ENCODE data around the gene SEMA3G. TPM values are rescaled to one million over a fixed set of nuclear protein-coding genes. Genes with fewer than 3 reads are reported as not detected.

SEMA3G gene
- total RNA-seq, 1 donor from 2014 or later: not detected

DNA sequence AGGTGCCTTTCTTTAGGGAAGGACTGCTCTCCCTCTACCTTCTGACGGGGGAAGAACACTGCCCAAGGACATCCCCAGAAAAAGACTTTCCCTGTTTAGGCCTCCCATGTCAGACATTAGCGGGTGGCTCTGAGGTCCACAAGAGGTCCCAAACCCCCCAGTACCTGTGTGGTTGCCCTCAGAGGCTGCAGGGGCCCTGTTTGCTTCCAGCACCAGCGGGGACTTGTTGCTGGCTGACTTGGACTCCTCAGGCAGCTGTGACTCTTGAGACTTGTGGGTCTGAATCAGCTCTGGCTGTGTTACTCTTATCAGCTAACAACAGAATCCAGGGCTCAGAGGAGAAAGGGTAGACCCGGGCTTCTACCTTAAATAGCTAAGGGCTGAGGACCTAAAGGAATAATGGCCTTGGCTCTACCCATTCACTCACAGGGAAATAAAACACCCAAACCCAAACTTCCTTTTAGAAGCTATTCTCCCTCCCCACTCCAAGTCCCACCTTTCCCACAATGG is 39.2 kb downstream of the SEMA3G start:
- H3K4me1 Mint-ChIP-seq: peaks cover 17% of the 10 kb centered on the region
- H3K36me3 Mint-ChIP-seq (ENCODE audit: low read depth): peaks cover 77% of the 10 kb centered on the region
- POLR2A ChIA-PET: interaction anchor here (0.6 to 1.0 kb wide), 2 partner anchors 10 to 48 kb away, joined by 7 to 8 read pairs; partner anchors contain the start of gene TNNC1
- no peaks in the 10 kb centered on the region for H3K9me3 Mint-ChIP-seq
- no peak for ATAC-seq (ENCODE audit: low read depth)
- H3K27ac Mint-ChIP-seq: no peak overlapping the region
- no peak for DNase-seq
- TF ChIP-seq, protein P1, sequence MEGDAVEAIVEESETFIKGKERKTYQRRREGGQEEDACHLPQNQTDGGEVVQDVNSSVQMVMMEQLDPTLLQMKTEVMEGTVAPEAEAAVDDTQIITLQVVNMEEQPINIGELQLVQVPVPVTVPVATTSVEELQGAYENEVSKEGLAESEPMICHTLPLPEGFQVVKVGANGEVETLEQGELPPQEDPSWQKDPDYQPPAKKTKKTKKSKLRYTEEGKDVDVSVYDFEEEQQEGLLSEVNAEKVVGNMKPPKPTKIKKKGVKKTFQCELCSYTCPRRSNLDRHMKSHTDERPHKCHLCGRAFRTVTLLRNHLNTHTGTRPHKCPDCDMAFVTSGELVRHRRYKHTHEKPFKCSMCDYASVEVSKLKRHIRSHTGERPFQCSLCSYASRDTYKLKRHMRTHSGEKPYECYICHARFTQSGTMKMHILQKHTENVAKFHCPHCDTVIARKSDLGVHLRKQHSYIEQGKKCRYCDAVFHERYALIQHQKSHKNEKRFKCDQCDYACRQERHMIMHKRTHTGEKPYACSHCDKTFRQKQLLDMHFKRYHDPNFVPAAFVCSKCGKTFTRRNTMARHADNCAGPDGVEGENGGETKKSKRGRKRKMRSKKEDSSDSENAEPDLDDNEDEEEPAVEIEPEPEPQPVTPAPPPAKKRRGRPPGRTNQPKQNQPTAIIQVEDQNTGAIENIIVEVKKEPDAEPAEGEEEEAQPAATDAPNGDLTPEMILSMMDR (IDR thresholded peaks at IDR 0.05): no peak
- CTCF ChIA-PET: no interaction called here
- no peaks in the 10 kb centered on the region for H3K27me3 Mint-ChIP-seq
- H3K4me3 Mint-ChIP-seq: no peak overlapping the region
- intact Hi-C loops (cut with micrococcal nuclease): no loop called here

GRCh38 chr3:52405066-52405465 is 39.8 kb downstream of the SEMA3G start:
- Mint-ChIP-seq H3K36me3 (ENCODE audit: low read depth) (peaks cover 82% of the 10 kb centered on the region), H3K4me1 (peaks cover 17% of the 10 kb centered on the region), H3K9me3 (no peaks in the 10 kb centered on the region), H3K27ac (no peak overlapping the region), H3K27me3 (no peaks in the 10 kb centered on the region), H3K4me3 (no peak overlapping the region)
- intact Hi-C loops (cut with micrococcal nuclease): no loop called here
- POLR2A ChIA-PET: interaction anchor here (0.6 kb wide), 2 partner anchors 9 to 204 kb away, joined by 5 to 7 read pairs; no protein-coding TSS in a partner anchor
- CTCF ChIA-PET: no interaction called here
- no peak for ATAC-seq (ENCODE audit: low read depth)
- no peak for DNase-seq
- TF ChIP-seq, protein P1 (IDR thresholded peaks at IDR 0.05): no peak

DNA sequence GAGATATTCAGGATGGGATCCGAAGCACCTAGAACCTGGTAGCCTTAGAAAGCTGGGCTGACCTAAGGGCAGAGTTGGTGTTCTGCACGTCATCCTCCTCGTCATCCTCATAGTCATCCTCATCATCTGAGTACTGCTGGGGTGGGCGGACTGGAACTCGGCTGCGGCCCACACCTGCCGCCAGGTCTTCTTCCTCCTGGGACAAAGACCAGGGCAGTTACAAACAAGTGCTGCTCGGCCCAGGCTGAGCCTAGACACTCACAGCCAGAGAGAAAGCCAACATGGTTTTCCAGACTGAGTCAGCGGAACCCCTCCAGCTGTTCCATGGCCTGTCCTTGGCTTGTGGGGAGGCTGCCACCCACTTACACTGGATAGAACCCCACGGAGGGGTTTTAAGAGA is 40.5 kb downstream of the SEMA3G start:
- no peak overlapping the region for H3K4me3 Mint-ChIP-seq
- H3K27ac Mint-ChIP-seq: no peak overlapping the region

GRCh38 chr3:52403955-52404354 is 40.9 kb downstream of the SEMA3G start:
- TF ChIP-seq, protein P1 (IDR thresholded peaks at IDR 0.05): no peak
- Mint-ChIP-seq H3K9me3 (no peaks in the 10 kb centered on the region), H3K27ac (no peak overlapping the region), H3K4me1 (peaks cover 12% of the 10 kb centered on the region), H3K36me3 (ENCODE audit: low read depth) (peaks cover 85% of the 10 kb centered on the region), H3K4me3 (no peak overlapping the region), H3K27me3 (no peaks in the 10 kb centered on the region)
- POLR2A ChIA-PET: no interaction called here
- ATAC-seq (ENCODE audit: low read depth) (no peak), DNase-seq (no peak)
- CTCF ChIA-PET: no interaction called here
- intact Hi-C loops (cut with micrococcal nuclease): no loop called here

More for the DNA sequence above, 40.5 kb downstream of the SEMA3G start:
- intact Hi-C loops (cut with micrococcal nuclease): no loop called here
- TF ChIP-seq, protein P1 (IDR thresholded peaks at IDR 0.05): no peak
- DNase-seq (no peak), ATAC-seq (ENCODE audit: low read depth) (no peak)
- ChIA-PET POLR2A (no interaction called here), CTCF (no interaction called here)
- Mint-ChIP-seq H3K9me3 (no peaks in the 10 kb centered on the region), H3K27me3 (no peaks in the 10 kb centered on the region), H3K36me3 (ENCODE audit: low read depth) (peaks cover 84% of the 10 kb centered on the region), H3K4me1 (peaks cover 16% of the 10 kb centered on the region)

DNA sequence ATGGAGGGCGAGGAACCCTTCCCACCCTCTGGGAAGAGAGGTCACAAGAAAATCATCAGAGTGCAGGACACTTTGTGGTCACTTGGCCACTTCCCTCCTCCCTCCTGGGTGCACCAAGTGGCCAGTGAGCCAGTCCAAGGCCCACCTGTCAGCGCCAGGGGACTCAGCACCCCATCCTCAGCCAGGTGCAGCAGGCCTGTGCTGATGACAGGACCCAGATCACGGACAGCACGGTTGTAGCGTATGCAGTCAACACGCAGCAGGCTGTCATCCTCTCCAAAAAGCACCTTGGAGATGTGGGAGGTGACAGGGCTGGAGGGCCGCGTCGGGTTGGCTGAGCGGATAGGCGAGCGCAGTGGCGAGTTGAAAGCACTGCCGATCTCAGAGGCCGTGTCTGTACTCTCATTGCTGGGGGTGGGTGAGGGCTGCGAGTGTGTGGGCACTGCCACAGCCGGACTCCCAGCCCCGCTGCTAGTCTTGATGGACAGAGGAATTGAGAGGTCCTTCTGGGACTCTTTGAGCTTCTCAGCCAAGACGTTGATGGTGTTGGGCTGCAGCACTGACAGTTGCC is 41.5 kb downstream of the SEMA3G start:
- CTCF ChIA-PET: no interaction called here
- no peak overlapping the region for H3K27ac Mint-ChIP-seq
- peaks cover 6% of the 10 kb centered on the region for H3K4me1 Mint-ChIP-seq
- POLR2A ChIA-PET: no interaction called here
- no peak for DNase-seq
- no peaks in the 10 kb centered on the region for H3K27me3 Mint-ChIP-seq
- H3K9me3 Mint-ChIP-seq: no peaks in the 10 kb centered on the region
- H3K36me3 Mint-ChIP-seq (ENCODE audit: low read depth): peaks cover 86% of the 10 kb centered on the region
- H3K4me3 Mint-ChIP-seq: no peak overlapping the region
- intact Hi-C loops (cut with micrococcal nuclease): no loop called here
- TF ChIP-seq, protein P1 (IDR thresholded peaks at IDR 0.05): no peak
- no peak for ATAC-seq (ENCODE audit: low read depth)

All from activated B cell treated with CpG ODN at 0.5 μM for 24 hours (primary cell).